IPS-18a (cell line): ENCODE measurements around the gene DGAT2.

Experiments
- H3K27ac ChIP-seq: one replicate; pipeline ENCODE4 v1.5.1; 2013; ENCODE audit warnings: low read length
- H3K27me3 ChIP-seq: one replicate; pipeline ENCODE4 v1.6.1; 2013; ENCODE audit warnings: mild to moderate bottlenecking, low read length; ENCODE audit not compliant: control insufficient read depth, insufficient read depth
- H3K36me3 ChIP-seq: one replicate; pipeline ENCODE4 v1.6.1; 2013; ENCODE audit warnings: low read depth, low read length; ENCODE audit not compliant: control insufficient read depth
- H3K4me1 ChIP-seq: one replicate; pipeline ENCODE4 v1.6.1; 2013; ENCODE audit warnings: low read depth, low read length; ENCODE audit not compliant: control insufficient read depth
- H3K4me3 ChIP-seq: one replicate; pipeline ENCODE4 v1.5.1; 2013; ENCODE audit warnings: low read length
- H3K9ac ChIP-seq: one replicate; pipeline ENCODE4 v1.6.1; 2013; ENCODE audit warnings: mild to moderate bottlenecking, low read length, moderate library complexity
- H3K9me3 ChIP-seq: one replicate; pipeline ENCODE4 v1.6.1; 2013; ENCODE audit warnings: low read depth, low read length; ENCODE audit not compliant: control insufficient read depth

DGAT2 gene

DNA sequence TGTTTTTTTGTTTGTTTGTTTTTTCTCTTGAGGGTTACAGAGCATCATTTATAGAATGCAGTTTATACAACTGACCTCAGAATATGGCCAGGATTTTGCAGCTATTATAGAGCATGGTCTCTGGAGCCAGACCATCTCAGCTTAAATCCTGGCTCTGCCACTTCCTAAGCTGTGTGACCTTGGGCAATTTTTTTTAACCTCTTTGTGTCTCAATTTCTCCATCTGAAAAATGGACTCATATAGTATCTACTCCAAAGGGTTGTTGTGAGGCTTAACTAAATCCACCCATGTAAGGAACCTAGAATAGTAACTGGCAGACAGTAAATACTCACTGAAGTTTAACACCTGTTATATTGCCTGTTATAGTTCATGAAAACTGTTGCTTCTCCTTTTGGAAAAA, 8.3 kb upstream of the DGAT2 start:
- no peaks in the 10 kb centered on the region for H3K36me3 ChIP-seq
- H3K9me3 ChIP-seq: no peaks in the 10 kb centered on the region
- peaks cover 3% of the 10 kb centered on the region for H3K4me1 ChIP-seq
- H3K27ac ChIP-seq: no peak overlapping the region
- H3K4me3 ChIP-seq: no peak overlapping the region
- no peaks in the 10 kb centered on the region for H3K27me3 ChIP-seq
- no peak overlapping the region for H3K9ac ChIP-seq

DNA sequence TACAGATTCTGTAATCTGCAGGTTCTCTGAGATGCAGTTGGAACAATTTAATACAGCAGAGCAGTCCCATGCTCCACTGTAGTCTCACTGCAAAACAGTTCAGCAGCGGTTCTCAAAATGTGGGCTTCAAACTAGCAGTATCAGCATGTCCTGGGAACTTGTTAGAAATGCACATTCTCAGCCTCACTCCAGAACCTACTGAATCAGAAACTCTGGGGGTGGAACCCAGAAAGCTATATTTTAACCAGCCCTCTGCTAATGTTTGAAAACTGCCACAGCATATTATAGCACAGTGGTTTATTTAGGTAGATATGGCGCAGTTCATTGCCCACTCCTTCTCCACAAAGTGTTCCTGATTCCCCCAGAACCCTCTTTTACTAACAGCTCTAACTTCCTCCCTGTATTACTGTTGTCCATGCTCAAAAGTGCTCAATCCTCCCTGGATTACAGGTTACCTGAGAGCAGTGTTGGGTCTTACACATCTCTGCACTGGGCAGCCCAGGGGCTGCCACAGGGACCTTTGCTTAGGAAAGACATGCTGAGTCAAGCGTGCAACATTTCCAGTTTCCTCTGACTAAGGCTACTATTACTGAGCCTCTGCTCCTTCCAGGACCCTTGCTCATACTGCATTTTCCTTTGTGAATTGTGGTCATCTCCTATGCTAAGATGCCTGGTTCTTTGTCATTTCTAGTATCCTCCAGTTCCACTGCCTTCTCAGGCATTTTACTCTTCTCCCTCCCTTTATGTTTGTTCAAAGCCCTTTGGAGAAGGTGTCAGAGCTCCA, 7.7 kb upstream of the DGAT2 start:
- H3K9me3 ChIP-seq: no peaks in the 10 kb centered on the region
- H3K4me3 ChIP-seq: no peak overlapping the region
- H3K36me3 ChIP-seq: no peaks in the 10 kb centered on the region
- no peak overlapping the region for H3K27ac ChIP-seq
- H3K4me1 ChIP-seq: peaks cover 3% of the 10 kb centered on the region
- H3K27me3 ChIP-seq: no peaks in the 10 kb centered on the region
- no peak overlapping the region for H3K9ac ChIP-seq

DNA sequence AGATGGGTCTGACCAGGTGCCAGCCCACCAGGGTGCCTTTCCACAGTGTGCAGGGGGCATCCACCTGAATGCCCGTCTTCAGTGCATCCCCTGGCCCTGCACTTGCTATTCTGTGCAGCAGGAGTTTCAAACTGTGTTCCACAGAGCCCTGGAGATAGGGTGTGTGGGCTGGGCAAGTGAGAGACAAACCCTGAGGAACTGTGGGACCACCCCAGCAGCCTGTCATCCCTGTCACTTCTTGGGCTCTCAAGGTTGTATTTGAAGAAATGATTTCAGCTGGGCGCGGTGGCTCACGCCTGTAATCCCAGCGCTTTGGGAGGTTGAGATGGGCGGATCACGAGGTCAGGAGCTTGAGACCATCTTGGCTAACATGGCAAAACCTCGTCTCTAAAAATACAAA, 6.4 kb upstream of the DGAT2 start:
- Histone ChIP-seq H3K9ac (no peak overlapping the region), H3K27ac (no peak overlapping the region), H3K4me3 (no peak overlapping the region), H3K27me3 (peaks cover 9% of the 10 kb centered on the region), H3K4me1 (peaks cover 3% of the 10 kb centered on the region), H3K9me3 (no peaks in the 10 kb centered on the region), H3K36me3 (no peaks in the 10 kb centered on the region)

DNA sequence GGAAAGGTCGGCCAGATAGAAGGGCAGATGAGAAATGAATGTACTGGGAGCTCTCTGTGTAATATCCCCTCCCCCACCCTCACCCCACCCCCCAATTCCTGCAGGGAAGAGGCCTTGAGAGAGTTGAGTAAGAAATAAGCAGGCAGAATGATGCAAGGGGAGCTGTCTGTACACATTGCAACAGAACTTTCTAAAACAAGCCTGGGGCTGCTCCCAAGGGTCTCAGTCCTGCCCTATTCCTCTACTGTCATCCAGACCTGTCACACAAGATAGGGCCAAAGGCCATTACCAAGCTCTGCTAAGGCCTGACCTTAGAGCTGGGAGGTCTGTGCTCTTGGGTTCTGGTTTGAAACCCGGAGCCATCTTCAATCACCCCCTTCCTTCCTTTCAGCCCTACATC, 5.7 kb upstream of the DGAT2 start:
- H3K4me1 ChIP-seq: peaks cover 3% of the 10 kb centered on the region
- H3K4me3 ChIP-seq: no peak overlapping the region
- H3K9me3 ChIP-seq: no peaks in the 10 kb centered on the region
- H3K27me3 ChIP-seq: peaks cover 17% of the 10 kb centered on the region
- H3K27ac ChIP-seq: no peak overlapping the region
- H3K9ac ChIP-seq: no peak overlapping the region
- no peaks in the 10 kb centered on the region for H3K36me3 ChIP-seq

DNA sequence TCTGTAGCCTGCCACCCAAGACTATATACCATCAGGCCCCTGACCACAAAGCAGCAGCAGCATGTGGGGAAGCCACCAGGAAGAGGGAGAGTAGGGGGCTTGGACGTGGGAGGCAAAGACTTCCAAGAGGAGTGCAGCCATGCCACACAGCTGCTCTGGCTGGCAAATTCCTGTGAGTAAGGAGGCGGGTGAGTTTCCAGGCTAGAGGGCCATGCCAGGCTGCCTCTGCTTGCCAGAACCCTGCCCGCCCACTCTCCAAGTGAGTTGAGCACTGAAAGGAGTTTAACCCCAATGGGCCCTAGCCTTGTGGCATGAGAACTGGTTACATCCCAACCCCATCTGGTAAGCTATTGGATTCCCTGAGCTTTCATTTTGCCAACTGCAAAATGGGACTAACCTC, 4.7 kb upstream of the DGAT2 start:
- no peaks in the 10 kb centered on the region for H3K36me3 ChIP-seq
- H3K27ac ChIP-seq: no peak overlapping the region
- no peaks in the 10 kb centered on the region for H3K9me3 ChIP-seq
- H3K4me1 ChIP-seq: peaks cover 3% of the 10 kb centered on the region
- no peak overlapping the region for H3K4me3 ChIP-seq
- H3K27me3 ChIP-seq: peaks cover 26% of the 10 kb centered on the region
- no peak overlapping the region for H3K9ac ChIP-seq

DNA sequence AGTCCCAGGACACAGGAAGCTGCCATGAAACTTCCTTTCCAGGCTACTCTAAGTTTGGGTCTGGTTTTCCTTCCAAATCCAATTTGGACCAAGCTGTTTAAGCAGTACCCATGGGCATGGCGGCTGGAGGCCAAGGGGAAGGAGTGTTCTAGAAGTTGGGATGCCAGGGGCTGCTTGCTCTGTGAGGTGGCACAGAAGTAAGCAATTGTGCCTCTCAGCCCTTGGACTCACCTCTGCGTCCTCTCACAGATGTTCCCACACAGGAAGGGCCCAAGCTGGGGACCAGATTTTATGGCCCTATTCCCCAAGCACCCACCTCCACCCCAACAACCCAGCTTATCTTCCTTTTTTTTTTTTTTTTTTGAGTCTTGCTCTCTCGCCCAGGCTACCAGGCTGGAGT, 3.5 kb upstream of the DGAT2 start:
- no peaks in the 10 kb centered on the region for H3K36me3 ChIP-seq
- peaks cover 7% of the 10 kb centered on the region for H3K4me1 ChIP-seq
- H3K9me3 ChIP-seq: no peaks in the 10 kb centered on the region
- no peak overlapping the region for H3K9ac ChIP-seq
- H3K27me3 ChIP-seq: peaks cover 39% of the 10 kb centered on the region
- no peak overlapping the region for H3K4me3 ChIP-seq
- no peak overlapping the region for H3K27ac ChIP-seq

DNA sequence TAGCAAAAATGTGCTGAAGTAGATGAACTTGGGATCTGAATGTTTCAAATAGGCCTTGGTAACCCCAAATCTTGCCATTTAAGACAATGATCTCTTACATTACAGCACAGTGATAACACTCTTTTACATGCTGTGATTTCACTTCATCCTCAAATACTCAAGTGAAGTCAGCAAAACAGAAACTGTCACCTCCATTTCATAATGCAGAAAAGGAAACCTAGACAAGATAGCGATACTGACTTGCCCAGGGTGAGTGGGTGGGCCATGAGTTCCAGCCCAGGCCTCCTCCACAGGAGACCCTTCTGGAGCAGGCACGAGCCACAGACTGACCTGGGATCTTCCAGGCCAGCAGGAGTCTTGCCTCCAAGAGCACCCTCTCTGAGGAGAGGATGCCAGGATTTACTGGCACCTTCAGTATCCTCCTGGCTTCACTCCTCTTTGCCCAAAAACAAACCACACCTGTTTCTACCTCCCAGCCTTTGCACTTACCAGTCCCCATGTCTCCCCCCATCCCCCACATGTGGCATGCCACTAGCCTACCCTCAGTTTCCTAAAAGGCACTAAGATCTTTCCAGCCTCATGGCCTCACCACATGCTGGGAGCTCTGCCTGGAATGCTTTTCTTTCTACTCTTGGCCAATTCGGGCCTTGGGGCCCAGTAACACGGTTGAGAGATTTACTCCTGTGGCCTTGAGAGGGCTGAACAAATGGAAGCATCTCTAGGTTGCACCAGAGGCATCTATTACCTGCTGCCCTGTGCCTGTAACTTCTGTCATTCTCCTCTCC, 1.9 kb upstream of the DGAT2 start:
- H3K4me1 ChIP-seq: peaks cover 7% of the 10 kb centered on the region

DNA sequence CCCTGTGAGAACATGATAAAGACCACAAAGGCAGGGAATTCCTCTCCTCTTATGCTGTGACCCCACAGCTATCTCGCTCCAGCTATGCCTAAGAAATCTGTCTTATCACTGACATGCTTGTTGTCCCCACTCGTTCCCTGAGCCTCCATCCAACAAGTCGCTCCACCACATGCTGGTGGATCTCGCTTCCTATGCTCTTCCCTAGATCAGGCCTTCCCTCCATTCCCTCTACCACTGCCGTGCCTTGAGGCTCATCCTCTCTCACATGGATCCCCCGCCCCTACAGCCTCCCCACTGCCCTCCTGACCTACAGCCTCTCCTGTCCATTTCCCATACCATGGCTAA, 1.4 kb upstream of the DGAT2 start:
- H3K9ac ChIP-seq: no peak overlapping the region
- peaks cover 7% of the 10 kb centered on the region for H3K4me1 ChIP-seq
- no peaks in the 10 kb centered on the region for H3K36me3 ChIP-seq
- no peak overlapping the region for H3K27ac ChIP-seq
- no peaks in the 10 kb centered on the region for H3K9me3 ChIP-seq
- no peak overlapping the region for H3K4me3 ChIP-seq
- H3K27me3 ChIP-seq: peaks cover 56% of the 10 kb centered on the region

More for the DNA sequence above, 1.9 kb upstream of the DGAT2 start:
- Histone ChIP-seq H3K9me3 (no peaks in the 10 kb centered on the region), H3K36me3 (no peaks in the 10 kb centered on the region), H3K27me3 (peaks cover 54% of the 10 kb centered on the region), H3K9ac (no peak overlapping the region), H3K4me3 (no peak overlapping the region), H3K27ac (no peak overlapping the region)

DNA sequence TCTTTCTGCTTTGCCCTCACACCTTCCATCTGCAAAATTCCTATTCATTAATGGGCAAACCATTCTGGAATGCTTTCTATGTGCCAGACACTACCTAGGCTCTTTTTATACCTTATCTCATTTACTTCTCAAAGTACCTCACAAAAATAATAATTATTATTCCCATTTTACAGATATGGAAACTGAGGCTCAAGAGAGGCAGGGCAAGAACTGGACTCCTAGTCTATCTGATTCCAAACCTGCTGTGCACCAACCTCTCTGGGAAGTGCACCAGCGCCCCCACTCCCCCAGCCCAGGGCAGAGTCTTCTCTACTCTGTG, 826 bp upstream of the DGAT2 start:
- peaks cover 56% of the 10 kb centered on the region for H3K27me3 ChIP-seq
- no peak overlapping the region for H3K27ac ChIP-seq
- no peak overlapping the region for H3K4me3 ChIP-seq
- no peaks in the 10 kb centered on the region for H3K36me3 ChIP-seq
- H3K9me3 ChIP-seq: no peaks in the 10 kb centered on the region
- peaks cover 7% of the 10 kb centered on the region for H3K4me1 ChIP-seq
- no peak overlapping the region for H3K9ac ChIP-seq

DNA sequence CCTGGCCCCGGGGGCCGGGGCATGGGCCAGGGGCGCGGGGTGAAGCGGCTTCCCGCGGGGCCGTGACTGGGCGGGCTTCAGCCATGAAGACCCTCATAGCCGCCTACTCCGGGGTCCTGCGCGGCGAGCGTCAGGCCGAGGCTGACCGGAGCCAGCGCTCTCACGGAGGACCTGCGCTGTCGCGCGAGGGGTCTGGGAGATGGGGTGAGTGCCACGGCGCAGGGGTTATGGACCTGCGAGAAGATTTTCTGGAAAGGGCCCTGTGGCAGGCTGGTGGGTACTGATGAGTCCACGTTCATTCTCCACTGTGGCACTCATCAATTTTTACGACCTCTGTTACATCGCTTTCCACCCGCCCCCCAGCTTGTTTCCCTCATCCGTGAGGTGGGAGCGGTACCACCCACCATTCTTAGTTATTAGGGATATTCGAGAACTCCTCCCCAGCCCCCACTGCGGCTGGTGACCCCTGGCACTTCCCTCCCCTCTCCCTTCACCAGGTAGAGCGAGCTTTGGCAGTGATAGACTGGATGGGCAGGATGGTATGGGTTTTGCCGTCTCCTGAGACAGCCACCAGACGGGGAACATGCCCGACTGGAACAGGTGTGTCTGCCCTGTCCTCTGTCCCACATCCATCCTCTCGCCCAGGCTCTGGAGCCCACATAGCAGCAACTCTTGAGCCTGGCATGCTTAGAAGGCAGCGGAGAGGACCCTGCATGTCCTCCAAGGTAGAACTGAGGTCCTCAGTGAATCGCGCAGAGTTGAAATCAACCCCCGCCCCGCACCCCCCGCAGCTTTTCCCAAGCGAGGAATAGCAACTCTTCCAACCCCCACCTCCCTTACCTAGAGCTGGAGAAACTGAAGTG, 562 bp downstream of the DGAT2 start:
- Histone ChIP-seq H3K36me3 (no peaks in the 10 kb centered on the region), H3K9me3 (no peaks in the 10 kb centered on the region), H3K4me3 (peak overlapping the region; percentile 53), H3K9ac (no peak overlapping the region), H3K4me1 (peaks cover 4% of the 10 kb centered on the region), H3K27ac (no peak overlapping the region), H3K27me3 (peaks cover 56% of the 10 kb centered on the region)

DNA sequence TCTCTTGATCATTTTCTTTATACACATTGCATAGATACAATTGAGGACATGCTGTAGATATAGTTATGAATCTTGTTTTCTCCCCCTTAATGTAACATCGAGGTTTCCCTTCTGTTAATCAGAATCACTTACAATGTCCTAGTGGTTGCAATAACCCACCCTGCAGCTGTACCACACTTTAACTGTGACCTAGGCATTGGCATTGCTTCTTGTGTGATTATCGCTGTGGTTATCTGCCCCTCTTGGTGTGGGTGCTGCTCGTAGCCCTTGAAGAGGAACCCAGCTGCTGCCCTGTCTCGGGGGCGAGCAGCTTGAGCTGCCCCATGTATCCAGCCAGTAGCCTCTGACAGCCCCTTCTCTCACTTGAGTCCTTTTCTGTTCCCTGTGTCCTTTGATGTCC, 1.5 kb downstream of the DGAT2 start:
- H3K9me3 ChIP-seq: no peaks in the 10 kb centered on the region
- no peak overlapping the region for H3K27ac ChIP-seq
- no peaks in the 10 kb centered on the region for H3K36me3 ChIP-seq
- peaks cover 56% of the 10 kb centered on the region for H3K27me3 ChIP-seq
- peak overlapping the region; percentile 53 for H3K4me3 ChIP-seq
- no peak overlapping the region for H3K9ac ChIP-seq
- peaks cover 9% of the 10 kb centered on the region for H3K4me1 ChIP-seq
